HG02588 (cell line): ENCODE measurements around the gene DCC.

Experiments
- ATAC-seq: cut with Tn5 transposase; IDR thresholded peaks from one replicate; pipeline ENCODE4 v1.9.1; 2021; ENCODE audit warnings: mild to moderate bottlenecking, moderate library complexity; ENCODE audit not compliant: unreplicated experiment

DCC gene

GRCh38 chr18:52995875-52996274 lies 655.9 kb downstream of the DCC start:
- ATAC-seq: no peak

GRCh38 chr18:52999633-53000032 lies 659.6 kb downstream of the DCC start:
- no peak for ATAC-seq

- no peak for ATAC-seq
These were observed 664.8 kb downstream of the DCC start for GRCh38 chr18:53004798-53005197.

GRCh38 chr18:53018791-53019190 lies 678.8 kb downstream of the DCC start:
- no peak for ATAC-seq

- no peak for ATAC-seq
These were observed 685.2 kb downstream of the DCC start for GRCh38 chr18:53025247-53025646.

GRCh38 chr18:53028565-53028964 lies 688.6 kb downstream of the DCC start:
- no peak for ATAC-seq

GRCh38 chr18:53033128-53033527 lies 693.1 kb downstream of the DCC start:
- no peak for ATAC-seq

GRCh38 chr18:53038608-53039007 lies 698.6 kb downstream of the DCC start:
- ATAC-seq: no peak

GRCh38 chr18:53040286-53040685 lies 700.3 kb downstream of the DCC start:
- no peak for ATAC-seq

- ATAC-seq: no peak
These were observed 716.1 kb downstream of the DCC start for GRCh38 chr18:53056064-53056463.

GRCh38 chr18:53070788-53071187 lies 730.8 kb downstream of the DCC start:
- ATAC-seq: no peak

GRCh38 chr18:53080687-53081086 lies 740.7 kb downstream of the DCC start:
- ATAC-seq: no peak

- ATAC-seq: no peak
These were observed 753.6 kb downstream of the DCC start for GRCh38 chr18:53093636-53094035.

GRCh38 chr18:53101536-53102105 lies 761.6 kb downstream of the DCC start:
- ATAC-seq: no peak

GRCh38 chr18:53114441-53114840 lies 774.4 kb downstream of the DCC start:
- ATAC-seq: no peak

- no peak for ATAC-seq
These were observed 776.0 kb downstream of the DCC start for GRCh38 chr18:53115876-53116585.

GRCh38 chr18:53117851-53118250 lies 777.9 kb downstream of the DCC start:
- no peak for ATAC-seq

GRCh38 chr18:53126210-53126609 lies 786.2 kb downstream of the DCC start:
- ATAC-seq: no peak

GRCh38 chr18:53131001-53131400 lies 791.0 kb downstream of the DCC start:
- ATAC-seq: no peak

GRCh38 chr18:53134711-53135110 lies 794.7 kb downstream of the DCC start:
- ATAC-seq: no peak

GRCh38 chr18:53135654-53136053 lies 795.7 kb downstream of the DCC start:
- ATAC-seq: no peak

GRCh38 chr18:53139746-53140500 lies 799.9 kb downstream of the DCC start:
- no peak for ATAC-seq
